HG02852 (cell line): ENCODE measurements around the gene NR6A1.

Source experiments
- ATAC-seq: cut with Tn5 transposase; IDR thresholded peaks from one replicate; pipeline ENCODE4 v1.9.1; 2021; ENCODE audit warnings: mild to moderate bottlenecking, moderate library complexity; ENCODE audit not compliant: unreplicated experiment

Gene NR6A1

DNA sequence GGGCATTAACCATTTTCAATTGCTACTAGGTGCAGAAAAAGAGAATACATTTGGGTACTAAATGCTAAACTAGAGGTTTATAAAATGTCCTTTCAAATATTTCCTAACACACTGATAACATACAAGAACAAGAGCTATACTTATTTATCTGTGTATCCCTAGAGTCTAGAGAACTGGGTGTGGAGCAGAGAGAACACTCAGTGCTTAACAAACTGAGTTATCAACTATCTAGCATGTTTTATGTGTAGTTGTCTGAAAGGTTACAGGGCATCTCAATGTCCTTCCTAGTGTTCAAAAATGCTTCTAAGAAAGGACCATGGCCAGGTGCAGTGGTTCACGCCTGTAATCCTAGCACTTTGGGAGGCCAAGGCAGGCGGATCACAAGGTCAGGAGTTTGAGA lies 40.3 kb downstream of the NR6A1 start:
- no peak for ATAC-seq

- ATAC-seq = no peak
Measured at GRCh38 chr9:124726886-124727285, 44.2 kb downstream of the NR6A1 start.

- no peak for ATAC-seq
Measured at GRCh38 chr9:124725068-124725452, 46.1 kb downstream of the NR6A1 start.

- no peak for ATAC-seq
Measured at GRCh38 chr9:124724415-124725067, 46.6 kb downstream of the NR6A1 start.

DNA sequence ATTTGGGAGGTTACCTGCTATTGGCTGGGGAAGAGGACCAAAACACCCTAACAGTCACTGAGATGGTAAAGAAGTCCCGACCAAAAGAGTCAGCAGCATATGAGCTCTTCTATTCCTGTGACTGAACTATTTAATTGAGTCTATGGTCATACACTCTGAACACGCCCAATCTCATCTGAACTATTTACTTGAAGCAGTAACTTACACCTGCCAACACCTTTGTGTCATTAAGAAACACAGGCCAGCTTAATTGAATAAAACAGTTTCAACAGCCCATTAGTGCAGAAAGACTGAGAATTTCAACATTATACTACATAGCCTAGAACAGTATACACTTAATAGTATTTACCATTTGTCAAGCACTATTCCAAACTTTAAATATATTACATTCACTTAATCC lies 47.8 kb downstream of the NR6A1 start:
- ATAC-seq = no peak

DNA sequence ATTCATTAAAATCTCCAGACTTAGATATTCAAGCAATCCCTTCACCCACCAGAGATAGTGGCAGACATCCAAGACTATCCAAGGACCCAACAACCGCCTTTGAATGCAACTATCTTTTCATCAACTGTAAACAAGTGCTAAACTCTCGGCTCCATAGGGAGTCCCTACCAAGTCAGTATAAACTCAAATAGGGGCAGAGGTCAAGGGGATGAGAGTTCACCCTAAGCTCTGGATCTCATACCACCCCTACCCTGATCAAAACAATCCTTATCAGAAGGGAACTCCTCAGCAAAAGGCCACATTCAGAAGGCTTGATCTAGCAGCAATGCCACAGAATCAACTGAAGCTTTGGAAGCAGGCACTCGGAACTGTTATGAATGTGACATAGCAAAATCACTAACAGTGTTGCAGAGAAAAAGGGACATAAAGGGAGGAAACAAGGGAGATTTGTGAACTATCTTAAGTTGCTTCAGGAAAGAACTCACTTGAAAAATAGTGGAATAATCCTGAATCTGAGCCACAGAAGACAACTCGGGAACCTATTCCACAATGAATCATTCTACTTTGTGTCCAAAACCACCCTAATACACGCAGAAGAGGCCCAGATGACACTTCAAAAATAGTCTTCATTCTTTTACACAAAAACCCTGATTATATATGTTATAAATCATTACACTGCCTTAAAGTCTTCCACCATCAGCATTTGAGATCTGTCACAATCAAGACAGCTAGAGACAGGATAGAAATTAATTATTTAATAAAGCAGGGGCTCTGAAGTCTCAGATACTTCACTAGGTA lies 49.8 kb downstream of the NR6A1 start:
- ATAC-seq = no peak

DNA sequence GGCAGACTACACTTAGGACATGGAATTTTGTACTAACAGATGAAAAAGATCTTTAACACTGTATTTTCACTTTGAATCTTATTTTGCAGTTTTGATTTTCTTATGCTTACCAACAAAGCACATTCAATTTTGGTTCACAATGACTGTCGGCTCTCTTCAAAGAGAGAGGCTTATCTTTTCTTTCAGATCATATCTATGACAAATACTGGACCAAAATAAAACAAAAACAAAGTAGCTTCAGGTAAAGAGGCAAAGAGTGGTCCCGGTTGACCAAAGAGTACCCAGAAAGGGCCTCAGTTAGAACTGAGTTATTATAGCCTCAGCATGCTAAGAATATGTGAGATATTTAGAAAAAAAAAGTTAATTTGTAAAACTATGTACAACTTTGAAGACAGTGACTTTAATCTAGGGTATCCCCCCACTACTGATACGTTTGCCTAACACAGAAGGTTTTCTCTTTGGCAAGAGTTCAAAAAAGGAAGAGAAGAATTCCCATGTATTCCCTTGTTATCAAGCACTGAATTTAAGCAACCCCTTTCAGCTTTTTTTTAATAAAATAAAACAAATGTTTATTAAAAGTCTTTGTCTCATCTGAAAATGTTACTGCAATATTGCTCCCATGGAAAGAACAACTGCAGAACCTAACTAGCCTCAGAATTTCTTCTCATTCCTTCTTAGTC lies 50.5 kb downstream of the NR6A1 start:
- no peak for ATAC-seq

DNA sequence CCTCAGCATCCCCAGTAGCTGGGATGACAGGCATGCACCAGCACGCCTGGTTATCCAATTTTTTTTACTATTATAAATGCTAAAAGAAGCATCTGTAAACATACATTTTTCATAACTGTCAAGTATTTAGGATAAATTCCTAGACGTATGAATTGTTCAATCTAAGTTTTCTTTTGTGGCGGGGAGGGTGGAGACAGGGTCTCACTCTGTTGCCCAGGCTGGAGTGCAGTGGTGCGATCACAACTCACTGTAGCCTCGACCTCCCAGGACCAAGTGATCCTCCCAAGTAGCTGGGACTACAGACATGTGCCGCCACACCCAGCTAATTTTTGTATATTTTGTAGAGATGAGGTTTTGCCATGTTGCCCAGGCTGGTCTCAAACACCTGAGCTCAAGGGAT lies 52.2 kb downstream of the NR6A1 start:
- no peak for ATAC-seq

DNA sequence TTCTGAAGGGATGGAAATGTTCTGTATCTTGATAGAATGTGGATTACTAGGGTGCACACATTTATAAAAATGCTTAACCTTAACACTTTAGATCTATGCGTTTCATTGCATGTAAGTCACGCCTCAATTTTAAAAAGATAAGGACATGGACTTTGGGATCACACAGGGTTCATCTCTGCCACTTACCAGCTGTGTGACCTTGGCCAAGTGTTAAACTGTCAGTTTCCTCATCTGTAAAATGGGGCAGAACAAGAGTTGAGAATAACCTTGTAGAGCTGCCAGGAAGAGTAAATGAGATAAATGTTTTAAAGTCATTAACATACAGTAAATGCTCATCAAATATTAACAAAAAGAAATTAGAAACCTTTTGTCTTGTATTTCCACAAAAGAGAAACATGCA lies 53.5 kb downstream of the NR6A1 start:
- ATAC-seq = no peak

DNA sequence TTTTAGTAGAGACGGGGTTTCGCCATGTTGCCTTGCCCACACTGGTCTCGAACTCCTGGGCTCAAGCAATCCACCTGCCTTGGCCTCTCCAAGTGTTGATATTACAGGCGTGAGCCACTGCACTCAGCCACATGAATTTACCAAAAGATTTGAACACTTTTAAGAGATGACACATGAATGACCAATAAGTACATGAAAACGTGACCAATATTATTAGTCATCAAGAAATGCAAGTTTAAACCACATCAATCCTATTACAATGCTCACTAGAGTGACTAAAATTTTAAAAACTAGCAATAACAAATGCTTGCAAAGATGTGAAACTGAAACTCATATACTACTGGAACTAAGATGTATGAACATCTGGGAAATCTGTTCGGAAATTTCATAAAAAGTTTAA lies 54.3 kb downstream of the NR6A1 start:
- no peak for ATAC-seq

DNA sequence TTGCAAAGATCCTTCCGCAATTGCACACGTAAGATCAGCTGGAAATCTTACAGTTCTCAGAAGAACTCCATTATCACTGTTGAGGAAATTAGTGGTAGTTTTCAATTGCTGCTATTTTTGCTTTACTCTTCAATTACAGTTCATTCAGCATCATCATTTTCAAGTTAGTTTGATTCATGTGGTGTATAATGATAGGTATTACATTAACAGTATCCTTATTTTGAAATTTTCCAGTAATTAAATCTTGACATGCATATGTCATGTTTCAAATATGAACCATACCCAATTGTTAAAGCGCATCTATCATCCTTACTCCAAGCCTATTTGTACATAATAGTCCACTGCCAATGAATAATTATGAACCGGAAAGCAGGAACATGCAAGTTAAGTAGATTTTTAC lies 60.3 kb downstream of the NR6A1 start:
- no peak for ATAC-seq

DNA sequence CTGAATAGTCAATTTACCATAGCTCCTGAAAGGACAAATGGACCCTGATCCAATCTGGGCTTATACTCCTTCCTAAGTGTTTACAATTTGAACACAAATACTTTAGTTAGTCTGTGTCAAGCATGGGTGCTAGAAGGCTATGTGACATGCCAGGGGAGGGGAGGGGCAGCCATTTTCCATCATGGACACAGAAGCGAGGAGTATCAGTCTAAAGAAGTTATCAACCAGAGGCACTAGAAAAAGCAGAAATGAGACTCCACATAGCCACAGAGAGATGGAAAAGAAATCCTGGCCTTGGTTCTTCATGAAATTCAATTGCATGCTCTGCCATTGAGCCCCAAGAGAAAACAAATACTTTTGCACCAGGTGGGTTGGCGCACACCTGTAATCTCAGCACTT lies 61.8 kb downstream of the NR6A1 start:
- no peak for ATAC-seq

DNA sequence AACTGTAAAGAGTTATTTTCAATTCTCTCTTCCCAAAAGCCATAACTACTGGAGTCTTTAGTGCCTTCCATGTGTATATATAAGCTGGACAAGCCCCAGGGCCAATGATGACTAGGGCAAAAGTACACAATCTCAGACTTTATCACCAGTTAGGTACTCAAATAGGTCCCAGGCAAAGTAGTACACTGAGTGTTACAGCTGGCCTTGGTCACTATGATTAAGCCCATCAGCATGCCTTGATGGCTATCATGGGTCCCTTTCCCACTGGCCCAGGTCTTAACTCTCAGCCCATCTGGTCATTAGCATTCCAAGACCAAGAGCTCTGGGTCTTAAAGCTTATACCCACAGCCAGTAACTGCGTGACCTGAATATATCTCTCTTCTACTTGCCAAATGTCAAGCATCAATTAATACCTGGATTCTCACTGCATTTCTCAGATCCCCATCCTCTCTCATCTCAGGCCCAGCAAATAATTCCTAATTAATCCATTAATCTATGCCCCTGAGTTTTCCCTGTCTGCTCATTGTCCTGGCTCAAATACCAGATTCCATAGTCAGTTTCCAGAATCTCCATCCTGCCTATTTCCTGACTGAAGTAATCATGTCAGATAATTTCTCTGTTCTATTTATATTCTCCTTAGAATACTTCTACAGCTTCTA lies 62.3 kb downstream of the NR6A1 start:
- ATAC-seq = no peak

GRCh38 chr9:124708074-124708473 lies 63.0 kb downstream of the NR6A1 start:
- ATAC-seq = no peak

- ATAC-seq = no peak
Measured at GRCh38 chr9:124707666-124708065, 63.4 kb downstream of the NR6A1 start.

- no peak for ATAC-seq
Measured at GRCh38 chr9:124706685-124707084, 64.4 kb downstream of the NR6A1 start.

GRCh38 chr9:124699575-124699974 lies 71.5 kb downstream of the NR6A1 start:
- no peak for ATAC-seq

DNA sequence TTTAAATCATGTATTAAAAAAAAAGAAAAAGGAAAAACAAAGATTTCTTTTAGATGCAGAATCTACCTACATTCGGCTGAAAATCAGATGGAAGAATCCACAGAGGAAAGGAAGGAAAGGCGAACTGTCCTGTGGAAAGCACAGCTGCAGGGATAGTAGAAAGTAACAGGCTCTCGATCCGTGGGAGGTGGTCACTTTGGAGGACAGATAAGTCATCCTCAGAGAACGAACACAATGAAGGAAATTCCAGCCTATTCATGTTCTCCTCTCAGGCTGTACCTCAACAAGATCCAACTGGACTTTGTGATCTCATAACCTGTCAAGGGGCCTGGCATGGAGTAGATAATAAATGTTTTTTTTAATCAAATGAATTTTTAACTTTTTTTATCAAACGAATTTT lies 72.8 kb downstream of the NR6A1 start:
- ATAC-seq = no peak

DNA sequence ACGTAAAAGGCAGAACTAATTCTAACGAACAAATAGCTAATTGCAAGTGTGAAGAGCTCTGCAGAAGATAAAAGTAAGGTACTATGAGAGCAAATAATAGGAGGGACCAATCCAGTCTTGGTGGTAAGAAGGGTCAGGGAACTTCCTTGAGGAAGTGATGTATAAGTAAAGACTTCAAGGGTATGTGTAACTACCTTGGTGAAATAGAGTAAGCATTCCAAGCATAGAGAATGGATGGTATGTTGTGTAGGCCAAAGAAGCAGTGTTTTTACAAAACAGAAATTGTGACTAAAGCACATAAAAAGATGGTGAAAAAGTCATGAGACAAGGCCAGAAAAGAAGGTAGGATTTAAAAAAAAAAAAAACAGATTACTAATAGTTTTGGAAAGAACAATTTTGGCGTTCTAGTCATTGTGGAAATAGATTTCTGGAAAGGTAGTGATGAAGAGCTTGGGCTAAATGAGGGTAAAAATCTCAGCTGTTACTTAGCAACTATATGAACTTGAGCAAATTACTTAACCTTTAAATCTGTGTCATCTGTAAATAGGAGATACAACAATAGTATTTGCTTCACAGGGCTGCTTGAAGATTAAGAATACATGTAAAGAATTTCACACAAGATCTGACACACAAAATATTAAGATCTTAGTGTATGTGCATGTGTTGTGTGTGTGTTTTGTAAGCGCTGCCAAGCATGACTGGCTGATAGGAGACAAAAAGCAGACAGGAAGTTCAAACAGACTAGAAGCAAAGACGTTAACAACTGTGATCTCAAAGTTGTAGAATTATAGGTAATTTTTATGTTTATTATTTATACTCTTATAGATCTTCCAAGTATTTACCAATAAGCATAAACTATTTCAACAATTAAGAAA lies 73.5 kb downstream of the NR6A1 start:
- no peak for ATAC-seq

- ATAC-seq = no peak
Measured at GRCh38 chr9:124696101-124696500, 75.0 kb downstream of the NR6A1 start.
